HG02571 (cell line): ENCODE data around the gene XXYLT1.
A peak's percentile ranks its signal among the peaks of the same experiment; 100 is the strongest.

Source experiments
- ATAC-seq: cut with Tn5 transposase; IDR thresholded peaks from one replicate; pipeline ENCODE4 v1.9.1; 2021; ENCODE audit warnings: mild to moderate bottlenecking, moderate library complexity; ENCODE audit not compliant: unreplicated experiment

Gene XXYLT1

DNA sequence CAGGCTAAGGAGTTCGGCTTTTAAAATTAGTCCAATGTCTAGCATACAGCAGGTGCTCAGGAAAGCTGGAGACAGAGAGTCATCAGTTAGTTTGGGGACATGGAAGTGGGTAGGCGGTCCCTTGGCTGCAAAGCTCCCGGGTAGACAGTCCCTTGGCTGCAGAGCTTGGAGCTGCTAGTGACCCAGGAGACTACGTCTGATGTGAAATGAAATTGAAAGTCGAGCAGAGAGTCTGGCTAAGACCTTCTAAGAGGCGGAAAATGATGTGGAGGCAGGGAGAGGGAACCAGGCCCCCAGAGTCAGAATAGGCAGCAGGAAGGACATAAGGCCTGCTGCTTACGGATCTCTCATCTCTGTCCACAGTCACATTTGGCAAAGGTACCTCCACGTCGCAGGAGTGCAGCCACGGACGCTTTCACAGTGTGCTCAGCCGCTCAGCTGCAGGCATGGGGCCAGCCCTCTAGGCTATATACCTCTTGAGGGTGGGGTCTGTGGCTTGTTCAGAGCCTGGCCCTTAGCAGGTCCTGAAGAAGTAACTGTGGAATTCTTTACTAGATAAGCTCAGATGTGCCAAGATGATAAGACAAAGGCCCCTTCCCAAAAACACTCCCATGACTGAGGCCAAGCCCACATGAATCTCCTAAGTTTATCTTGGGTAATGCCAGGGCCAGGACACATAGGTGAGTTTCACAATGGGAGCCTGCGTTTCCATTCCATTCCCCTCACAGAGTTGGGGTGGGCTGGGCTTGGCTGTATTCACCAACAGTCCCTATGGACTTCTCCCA is 131.7 kb downstream of the XXYLT1 start:
- peak; percentile 82 for ATAC-seq

- ATAC-seq, result no peak
Measured at GRCh38 chr3:195137638-195138588, 133.0 kb downstream of the XXYLT1 start.

DNA sequence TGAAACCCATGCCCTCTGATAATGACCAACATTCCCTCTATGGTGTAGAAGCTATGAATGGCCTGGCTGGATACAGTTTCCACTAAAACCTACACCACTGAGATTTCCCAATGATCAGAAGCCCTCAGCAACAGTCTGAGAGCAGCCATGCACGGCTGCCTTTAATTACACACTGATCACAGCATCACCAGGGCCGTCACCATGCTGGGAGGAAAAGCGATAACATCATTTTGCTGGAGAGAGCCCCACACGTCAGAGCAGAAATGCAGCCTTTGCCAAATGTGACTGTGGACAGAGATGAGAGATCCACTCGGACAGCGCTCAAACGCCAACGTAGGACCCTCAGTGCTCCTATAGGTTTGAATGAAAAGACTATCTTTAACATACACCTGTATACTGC is 135.0 kb downstream of the XXYLT1 start:
- ATAC-seq, result no peak

DNA sequence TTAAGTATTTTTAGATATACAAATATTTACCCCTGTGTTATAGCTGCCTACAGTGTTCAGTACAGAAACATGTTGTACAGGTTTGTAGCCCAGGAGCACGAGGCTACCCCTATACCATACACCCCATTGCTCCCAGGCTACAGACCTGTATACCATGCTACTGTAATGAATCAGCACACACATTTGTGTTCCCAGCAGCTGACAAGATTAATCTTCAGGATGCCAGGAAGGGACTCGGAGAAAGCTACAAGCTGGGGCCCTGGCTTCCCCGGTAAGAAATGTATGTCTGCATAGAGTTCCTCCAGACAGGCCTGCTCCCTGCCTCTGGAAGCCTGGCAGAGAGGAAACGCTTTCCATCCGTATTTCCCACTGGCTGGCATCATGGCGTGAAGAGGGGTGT is 136.5 kb downstream of the XXYLT1 start:
- ATAC-seq, result no peak

DNA sequence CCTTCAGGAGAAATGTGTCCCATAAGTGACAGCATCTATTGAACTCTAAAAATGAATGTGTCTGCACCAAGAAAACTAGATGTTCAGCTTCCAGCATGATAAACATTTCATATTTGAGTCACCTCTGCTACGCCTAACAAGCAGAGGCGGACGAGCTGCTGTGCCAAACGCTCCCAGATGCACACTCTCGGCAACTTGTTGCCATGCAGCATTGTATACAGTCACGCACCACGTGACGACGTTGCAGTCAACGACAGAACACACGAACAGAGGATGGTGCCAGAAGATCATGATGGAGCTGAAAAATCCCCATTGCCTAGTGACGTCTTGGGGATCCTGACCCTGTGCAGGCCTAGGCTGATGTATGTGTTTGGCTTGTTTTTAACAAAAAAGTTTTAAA is 137.5 kb downstream of the XXYLT1 start:
- ATAC-seq, result peak; percentile 37

- ATAC-seq, result no peak
Measured at GRCh38 chr3:195133013-195133412, 137.9 kb downstream of the XXYLT1 start.

GRCh38 chr3:195131176-195131575 is 139.8 kb downstream of the XXYLT1 start:
- no peak for ATAC-seq

DNA sequence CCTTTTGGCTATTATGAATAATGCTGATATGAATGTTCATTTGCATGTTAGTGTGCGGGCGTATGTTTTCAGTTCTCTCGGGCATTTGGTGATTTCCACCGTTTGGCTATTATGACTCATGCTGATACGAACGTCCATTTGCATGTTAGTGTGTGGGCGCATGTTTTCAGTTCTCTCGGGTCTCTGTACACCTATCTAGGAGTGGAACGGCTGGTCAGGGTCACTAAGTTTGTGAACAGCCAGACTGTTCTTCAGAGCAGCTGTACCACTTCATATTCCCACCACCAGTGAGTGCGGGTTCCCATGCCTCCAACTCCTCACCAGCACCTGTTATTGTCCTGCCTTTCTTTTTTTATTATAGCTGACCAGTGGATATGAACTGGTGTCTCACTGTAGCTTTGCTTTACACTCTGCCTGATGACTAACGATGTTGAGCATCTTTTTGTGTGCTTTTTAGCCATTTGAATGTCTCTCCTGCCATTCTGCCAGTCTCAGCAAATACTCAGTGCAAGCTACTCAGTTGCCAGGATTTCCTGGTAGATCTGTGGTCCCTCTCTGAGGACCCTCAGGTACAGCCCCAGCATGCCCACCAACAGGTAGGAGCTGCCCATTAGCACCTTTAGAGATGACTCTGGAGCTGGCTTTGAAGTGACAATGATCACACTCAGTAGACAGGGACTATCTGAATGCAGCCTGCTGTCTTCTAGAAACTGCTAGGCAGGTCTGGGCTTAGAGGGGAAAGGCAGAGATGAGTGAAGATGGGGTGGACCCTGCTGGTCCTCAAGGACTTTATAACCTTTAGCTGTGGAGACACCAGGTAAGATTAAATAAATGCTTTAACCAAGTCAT is 141.1 kb downstream of the XXYLT1 start:
- peak; percentile 83 for ATAC-seq

DNA sequence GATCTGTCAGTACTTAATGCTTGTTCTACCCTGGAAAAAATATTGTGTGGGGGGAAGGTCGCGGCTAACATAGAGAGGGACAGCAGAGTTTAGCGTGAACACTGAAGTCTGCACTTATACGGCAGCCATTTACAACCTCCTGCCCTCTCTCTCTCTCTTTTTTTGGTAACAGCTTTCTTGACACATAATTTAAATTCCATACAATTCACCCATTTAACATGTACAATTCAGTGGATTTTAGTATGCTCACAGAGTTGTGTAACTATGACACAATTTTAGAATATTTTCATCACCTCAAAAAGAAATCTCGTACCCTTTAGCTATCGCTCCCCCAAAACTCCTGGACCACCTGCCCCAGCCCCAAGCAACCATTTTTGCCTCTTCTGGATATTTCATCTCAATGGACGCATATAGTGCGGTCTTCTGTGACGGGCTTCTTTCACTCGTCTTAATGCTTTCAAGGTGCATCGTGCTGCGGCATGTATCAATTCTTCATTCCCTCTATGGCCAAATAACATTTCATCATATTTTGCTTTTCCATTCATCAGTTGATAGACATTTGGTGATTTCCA is 141.8 kb downstream of the XXYLT1 start:
- no peak for ATAC-seq

DNA sequence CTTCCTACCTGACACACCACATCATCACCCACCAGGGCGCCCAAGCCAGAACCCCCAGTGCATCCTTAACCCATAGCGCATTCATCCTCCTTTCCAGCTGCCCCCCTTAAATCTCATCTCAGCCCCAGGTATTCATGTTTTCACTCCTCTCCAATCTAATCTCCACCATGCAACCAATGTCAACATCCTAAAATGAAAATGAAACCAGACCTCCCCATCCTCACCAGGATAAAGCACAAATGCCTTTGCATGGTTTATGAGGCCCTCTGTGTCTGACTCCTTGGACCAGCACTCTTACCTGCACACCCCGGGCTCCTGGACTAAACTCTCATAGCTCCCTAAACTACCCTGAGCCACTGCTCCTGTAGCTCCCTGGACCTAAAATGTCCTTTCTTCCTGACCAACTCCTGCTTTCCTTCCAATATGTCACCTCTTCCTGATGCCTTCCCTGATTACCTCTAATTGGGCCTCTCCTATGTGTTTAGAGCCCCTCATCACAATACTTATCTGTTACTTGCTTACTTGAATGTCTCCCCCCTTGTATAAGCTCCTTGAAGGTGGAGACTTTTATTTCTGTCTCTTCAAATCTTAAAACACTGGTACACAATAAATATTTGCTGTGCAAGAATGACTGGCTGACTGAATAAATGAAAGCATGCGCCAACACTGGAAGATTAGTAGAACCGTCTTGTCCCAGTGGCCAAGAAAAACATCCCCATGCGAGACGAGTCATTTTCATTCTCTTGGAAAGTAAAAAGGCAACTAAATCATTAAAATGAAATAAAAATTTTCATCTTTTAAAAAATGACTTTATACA is 142.5 kb downstream of the XXYLT1 start:
- ATAC-seq, result no peak

DNA sequence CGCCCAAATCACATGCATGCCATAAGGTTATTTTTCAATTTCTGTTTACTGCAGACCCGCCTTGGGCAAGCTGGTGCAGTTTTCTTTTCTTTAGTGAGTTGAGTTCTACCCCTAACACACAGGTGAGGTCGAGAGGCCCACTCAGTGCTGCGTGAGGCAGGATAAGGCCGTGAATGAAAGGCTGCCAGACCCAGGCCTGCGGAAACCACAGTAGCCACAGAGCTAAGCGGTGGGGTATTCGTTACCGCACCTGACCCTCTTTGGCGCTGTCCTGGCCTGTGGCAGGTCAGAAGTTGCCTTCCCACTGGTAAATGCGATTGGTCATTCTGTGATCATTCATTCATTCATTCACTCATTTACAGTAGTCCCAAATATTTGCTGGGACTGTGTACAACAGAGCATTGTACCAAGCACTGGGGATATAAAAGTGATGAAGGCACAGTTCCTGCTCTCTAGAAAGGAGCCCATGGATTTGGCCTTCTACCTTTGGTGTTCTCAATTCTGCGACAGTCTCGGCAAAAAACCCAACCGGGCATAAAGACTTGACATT is 144.8 kb downstream of the XXYLT1 start:
- no peak for ATAC-seq

GRCh38 chr3:195125646-195126045 is 145.3 kb downstream of the XXYLT1 start:
- no peak for ATAC-seq

DNA sequence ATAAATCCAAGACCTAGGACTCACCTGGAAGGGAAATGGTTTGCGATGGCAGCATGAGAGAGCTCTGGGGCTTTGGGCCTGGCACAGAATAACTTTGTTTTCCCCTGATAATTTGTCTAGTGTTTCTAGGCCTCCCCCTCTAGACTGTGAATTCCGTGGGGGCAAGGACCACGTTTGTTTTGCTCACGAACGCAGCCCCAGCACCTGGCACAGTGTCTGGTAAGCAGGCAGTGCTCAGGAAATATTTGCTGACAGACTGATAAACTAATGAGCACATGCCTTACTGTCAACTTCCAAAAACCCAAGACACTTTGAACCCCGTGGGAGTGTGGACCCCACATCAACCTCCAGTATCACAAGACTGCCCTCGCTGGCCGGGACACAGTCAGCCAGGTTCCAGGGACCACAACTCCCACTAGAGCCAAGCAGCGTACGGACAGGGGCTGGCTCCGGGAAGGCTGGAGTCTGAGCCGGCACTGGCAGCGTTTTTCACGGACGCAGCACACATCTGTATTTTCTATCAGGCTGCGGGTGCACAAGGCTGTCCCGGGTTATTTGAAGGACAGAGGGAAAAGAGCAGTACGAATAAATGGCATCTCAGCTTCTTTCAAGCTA is 146.5 kb downstream of the XXYLT1 start:
- ATAC-seq, result no peak

- no peak for ATAC-seq
Measured at GRCh38 chr3:195123281-195123691, 147.7 kb downstream of the XXYLT1 start.

DNA sequence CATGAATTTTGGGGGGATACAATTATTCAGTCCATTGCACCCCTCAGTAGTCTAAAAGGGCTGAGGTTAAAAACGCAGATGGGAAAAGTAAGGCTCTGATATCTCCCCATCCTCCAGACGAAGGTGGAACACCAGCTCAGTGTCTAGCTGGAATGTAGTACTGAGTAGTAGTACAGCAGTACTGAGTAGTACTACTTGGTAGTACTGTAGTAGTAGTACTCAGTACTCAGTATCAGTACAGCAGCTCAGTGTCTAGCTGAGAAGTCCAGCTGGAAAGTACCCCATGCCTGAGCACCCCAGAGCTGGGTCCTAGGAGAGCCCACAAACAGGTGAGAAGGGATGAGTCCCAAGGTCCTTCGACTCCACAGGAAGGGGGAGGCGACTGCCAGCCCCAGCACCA is 148.7 kb downstream of the XXYLT1 start:
- ATAC-seq, result no peak

- ATAC-seq, result no peak
Measured at GRCh38 chr3:195120267-195120601, 150.7 kb downstream of the XXYLT1 start.

- ATAC-seq, result no peak
Measured at GRCh38 chr3:195119461-195120266, 151.3 kb downstream of the XXYLT1 start.

- ATAC-seq, result no peak
Measured at GRCh38 chr3:195118671-195119070, 152.3 kb downstream of the XXYLT1 start.
